ENCODE measurements around the gene PTCHD1. TPM values are rescaled to one million over a fixed set of nuclear protein-coding genes. Genes with fewer than 3 reads are reported as not detected.

PTCHD1 gene
- total and polyA plus RNA-seq, 9 of the 15 experiments (the other 6 are each of a cell fraction or from before 2014, with no cell fraction given), result not detected

DNA sequence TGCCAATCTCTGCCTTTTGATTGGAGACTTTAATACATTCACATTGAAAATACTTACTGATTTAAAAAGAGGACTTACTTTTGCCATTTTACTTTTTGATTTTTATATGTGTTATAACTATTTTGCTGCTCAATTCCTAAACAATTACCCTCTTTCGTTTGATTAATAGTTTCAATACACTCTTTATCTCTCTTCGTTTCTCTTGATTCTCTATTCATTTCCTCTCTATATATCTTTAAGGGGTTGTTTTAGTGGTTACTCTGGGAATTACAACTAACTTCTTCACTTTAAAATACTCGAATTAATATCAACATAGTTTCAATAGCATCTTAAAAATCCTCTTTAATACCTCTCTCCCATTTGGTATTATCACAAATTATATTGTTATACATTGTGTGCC is 116.6 kb downstream of the PTCHD1 start (continued):
- TF ChIP-seq, protein P1, sequence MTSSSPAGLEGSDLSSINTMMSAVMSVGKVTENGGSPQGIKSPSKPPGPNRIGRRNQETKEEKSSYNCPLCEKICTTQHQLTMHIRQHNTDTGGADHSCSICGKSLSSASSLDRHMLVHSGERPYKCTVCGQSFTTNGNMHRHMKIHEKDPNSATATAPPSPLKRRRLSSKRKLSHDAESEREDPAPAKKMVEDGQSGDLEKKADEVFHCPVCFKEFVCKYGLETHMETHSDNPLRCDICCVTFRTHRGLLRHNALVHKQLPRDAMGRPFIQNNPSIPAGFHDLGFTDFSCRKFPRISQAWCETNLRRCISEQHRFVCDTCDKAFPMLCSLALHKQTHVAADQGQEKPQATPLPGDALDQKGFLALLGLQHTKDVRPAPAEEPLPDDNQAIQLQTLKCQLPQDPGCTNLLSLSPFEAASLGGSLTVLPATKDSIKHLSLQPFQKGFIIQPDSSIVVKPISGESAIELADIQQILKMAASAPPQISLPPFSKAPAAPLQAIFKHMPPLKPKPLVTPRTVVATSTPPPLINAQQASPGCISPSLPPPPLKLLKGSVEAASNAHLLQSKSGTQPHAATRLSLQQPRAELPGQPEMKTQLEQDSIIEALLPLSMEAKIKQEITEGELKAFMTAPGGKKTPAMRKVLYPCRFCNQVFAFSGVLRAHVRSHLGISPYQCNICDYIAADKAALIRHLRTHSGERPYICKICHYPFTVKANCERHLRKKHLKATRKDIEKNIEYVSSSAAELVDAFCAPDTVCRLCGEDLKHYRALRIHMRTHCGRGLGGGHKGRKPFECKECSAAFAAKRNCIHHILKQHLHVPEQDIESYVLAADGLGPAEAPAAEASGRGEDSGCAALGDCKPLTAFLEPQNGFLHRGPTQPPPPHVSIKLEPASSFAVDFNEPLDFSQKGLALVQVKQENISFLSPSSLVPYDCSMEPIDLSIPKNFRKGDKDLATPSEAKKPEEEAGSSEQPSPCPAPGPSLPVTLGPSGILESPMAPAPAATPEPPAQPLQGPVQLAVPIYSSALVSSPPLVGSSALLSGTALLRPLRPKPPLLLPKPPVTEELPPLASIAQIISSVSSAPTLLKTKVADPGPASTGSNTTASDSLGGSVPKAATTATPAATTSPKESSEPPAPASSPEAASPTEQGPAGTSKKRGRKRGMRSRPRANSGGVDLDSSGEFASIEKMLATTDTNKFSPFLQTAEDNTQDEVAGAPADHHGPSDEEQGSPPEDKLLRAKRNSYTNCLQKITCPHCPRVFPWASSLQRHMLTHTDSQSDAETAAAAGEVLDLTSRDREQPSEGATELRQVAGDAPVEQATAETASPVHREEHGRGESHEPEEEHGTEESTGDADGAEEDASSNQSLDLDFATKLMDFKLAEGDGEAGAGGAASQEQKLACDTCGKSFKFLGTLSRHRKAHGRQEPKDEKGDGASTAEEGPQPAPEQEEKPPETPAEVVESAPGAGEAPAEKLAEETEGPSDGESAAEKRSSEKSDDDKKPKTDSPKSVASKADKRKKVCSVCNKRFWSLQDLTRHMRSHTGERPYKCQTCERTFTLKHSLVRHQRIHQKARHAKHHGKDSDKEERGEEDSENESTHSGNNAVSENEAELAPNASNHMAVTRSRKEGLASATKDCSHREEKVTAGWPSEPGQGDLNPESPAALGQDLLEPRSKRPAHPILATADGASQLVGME (CRISPR knock-in tag; IDR thresholded peaks at IDR 0.05), result no peak
- no peak for TF ChIP-seq ZNF274 (IDR thresholded peaks at IDR 0.05; ENCODE audit: borderline replicate concordance, low read depth, low read length)
- TF ChIP-seq HSF4 (CRISPR knock-in tag; IDR thresholded peaks at IDR 0.05; ENCODE audit: borderline replicate concordance), result no peak
- no peak for TF ChIP-seq MECOM (CRISPR knock-in tag; IDR thresholded peaks at IDR 0.05)
- TF ChIP-seq DACH1 (IDR thresholded peaks at IDR 0.05; ENCODE audit: partially characterized antibody), result no peak

Data from K562 (cell line).